K562 (cell line): ENCODE results near the gene TMEM143. TPM values are rescaled to one million over a fixed set of nuclear protein-coding genes. Genes with fewer than 3 reads are reported as not detected.

ENCODE experiments used
- AFF1 ChIP-seq, 2 experiments: fragments of 450-650 bp; IDR thresholded peaks; 2 replicates each; pipeline ENCODE4 v1.6.1; 2018; ENCODE audit warnings: mild to moderate bottlenecking in 2 of 2, low read depth in 1 of 2; ENCODE audit not compliant: partially characterized antibody in 2 of 2
- CTCFL ChIP-seq: IDR thresholded peaks from 2 replicates; pipeline ENCODE4 v1.6.1; 2011; ENCODE audit warnings: borderline replicate concordance, low read depth, mild to moderate bottlenecking, moderate library complexity, low read length; ENCODE audit not compliant: insufficient read depth, poor library complexity, severe bottlenecking
- FIP1L1 ChIP-seq: fragments of 200-400 bp; formaldehyde crosslinking; IDR thresholded peaks from 2 replicates; pipeline ENCODE4 v1.6.1; 2018; ENCODE audit warnings: mild to moderate bottlenecking, low read depth, low read length; ENCODE audit not compliant: poor library complexity, severe bottlenecking
- PCBP2 ChIP-seq: fragments of 200-400 bp; formaldehyde crosslinking; IDR thresholded peaks from 2 replicates; pipeline ENCODE4 v1.6.1; 2018; ENCODE audit warnings: low read length, low read depth, mild to moderate bottlenecking, moderate library complexity; ENCODE audit not compliant: poor library complexity, severe bottlenecking
- POLR3G ChIP-seq: IDR thresholded peaks from 2 replicates; pipeline ENCODE4 v1.6.1; 2011; ENCODE audit not compliant: insufficient read length, insufficient replicate concordance; ENCODE audit errors: extremely low read depth
- RHOXF2B ChIP-seq: fragments of 250-450 bp; sonication (Bioruptor Pico); conservative IDR thresholded peaks from 2 replicates; pipeline ENCODE4 v1.5.1; 2021
- SMAD2 ChIP-seq: fragments of 150-350 bp; IDR thresholded peaks from 2 replicates; pipeline ENCODE4 v1.6.1; 2014; ENCODE audit warnings: low read depth, mild to moderate bottlenecking, low read length
- TFE3 ChIP-seq: fragments of 450-650 bp; formaldehyde crosslinking; IDR thresholded peaks from 2 replicates; pipeline ENCODE4 v1.4.0; 2020; ENCODE audit warnings: mild to moderate bottlenecking, mixed read lengths
- ZBTB26 ChIP-seq: fragments of 450-650 bp; formaldehyde crosslinking; IDR thresholded peaks from 2 replicates; pipeline ENCODE4 v1.4.0; 2022; ENCODE audit warnings: missing genetic modification characterization
- ZNF23 ChIP-seq: fragments of 250-450 bp; sonication (Bioruptor Pico); IDR thresholded peaks from 2 replicates; pipeline ENCODE4 v1.4.0; 2020; ENCODE audit warnings: mild to moderate bottlenecking
- ZNF609 ChIP-seq: sonication (generic); formaldehyde crosslinking; IDR thresholded peaks from 2 replicates; pipeline ENCODE4 v1.8.1; 2023; ENCODE audit warnings: missing genetic modification reagents, mild to moderate bottlenecking, borderline replicate concordance
- polyA plus RNA-seq, 8 experiments: library from polyadenylated mRNA; depleted of rRNA in 4 of 8; stranded (reverse) in 5 of 8; unstranded in 3 of 8; fragments of >200 nt; fragmentation: Nextera tagmentation in 2 of 8; fragmentation: Illumina TruSeq in 1 of 8; extraction: Ambion mirVana in 2 of 8; extraction: Trizol in 1 of 8; gene quantifications; 2 replicates each; pipeline versions ENCODE4 v1.2.1 to v1.2.3, GENCODE V29; 2011 to 2014; ENCODE audit warnings: inconsistent platforms in 1 of 8, missing spikeins in 1 of 8
- total RNA-seq, 7 experiments: library from RNA; depleted of rRNA in 6 of 7; stranded (reverse); fragments of >200 nt in 6 of 7; fragmentation: Illumina TruSeq in 2 of 7; extraction: Trizol in 2 of 7; gene quantifications; 2 replicates each; pipeline versions ENCODE4 v1.2.1 to v1.2.3, GENCODE V29; 2011 to 2021; ENCODE audit warnings: low replicate concordance in 1 of 7

Gene TMEM143
- total and polyA plus RNA-seq, 9 of the 15 experiments (the other 6 are each of a cell fraction or from before 2014, with no cell fraction given), result 0.66 to 8.8 (median 4.3) TPM

GRCh38 chr19:48364598-48365348, 1.0 kb upstream of the TMEM143 start (continued):
- TF ChIP-seq AFF1 (IDR thresholded peaks at IDR 0.05; ENCODE audit: low read depth in 1 of 2, partially characterized antibody in 2 of 2) (peak; percentile 29 to 92), ZBTB26 (CRISPR knock-in tag) (no peak), TFE3 (CRISPR knock-in tag) (no peak), POLR3G (no peak), RHOXF2B (CRISPR knock-in tag) (no peak), SMAD2 (no peak), ZNF23 (no peak), CTCFL (no peak), ZNF609 (CRISPR knock-in tag) (no peak), PCBP2 (no peak), FIP1L1 (no peak)
